GM23338 (cell line): Measurements from ENCODE around the gene G6PD. TPM values are rescaled to one million over a fixed set of nuclear protein-coding genes. Genes with fewer than 3 reads are reported as not detected.

Experiments
- ATAC-seq: fragments of 200-7000 bp; cut with Tn5 transposase; 3 replicates; pipeline ENCODE4 v1.9.1; 2020
- DNase-seq: peaks from one replicate; pipeline ENCODE4 v3.0.0-alpha.2; 2015; ENCODE audit warnings: low spot score
- H2AFZ ChIP-seq: fragments of 200-600 bp; sonication (generic); 2 replicates; pipeline ENCODE4 v1.8.0; 2016; ENCODE audit warnings: antibody characterized with exemption, mild to moderate bottlenecking, moderate library complexity
- H3F3A ChIP-seq: fragments of 200-600 bp; sonication (generic); replicated peaks from 2 replicates; pipeline ENCODE4 v1.8.0; 2017; ENCODE audit warnings: antibody characterized with exemption, mixed run types, low read depth
- H3K27ac ChIP-seq: fragments of 200-600 bp; sonication (generic); 2 replicates; pipeline ENCODE4 v1.6.1; 2016; ENCODE audit warnings: low read depth
- H3K27me3 ChIP-seq: fragments of 200-600 bp; sonication (generic); 2 replicates; pipeline ENCODE4 v1.8.0; 2016; ENCODE audit warnings: mild to moderate bottlenecking, mixed run types, moderate library complexity; ENCODE audit not compliant: insufficient read depth
- H3K36me3 ChIP-seq: fragments of 200-600 bp; sonication (generic); 2 replicates; pipeline ENCODE4 v1.8.0; 2016; ENCODE audit warnings: mild to moderate bottlenecking; ENCODE audit not compliant: insufficient read depth
- H3K4me1 ChIP-seq: fragments of 200-600 bp; sonication (generic); 2 replicates; pipeline ENCODE4 v1.8.0; 2016; ENCODE audit warnings: mild to moderate bottlenecking, moderate library complexity; ENCODE audit not compliant: insufficient read depth
- H3K4me2 ChIP-seq: fragments of 200-600 bp; sonication (generic); 2 replicates; pipeline ENCODE4 v1.7.1; 2017; ENCODE audit warnings: mixed run types
- H3K4me3 ChIP-seq: fragments of 200-600 bp; sonication (generic); 2 replicates; pipeline ENCODE4 v1.6.1; 2016; ENCODE audit warnings: mixed run types
- H3K79me2 ChIP-seq: fragments of 200-600 bp; sonication (generic); replicated peaks from 2 replicates; pipeline ENCODE4 v1.8.0; 2017; ENCODE audit warnings: mild to moderate bottlenecking; ENCODE audit not compliant: insufficient read depth
- H3K9me2 ChIP-seq: fragments of 200-600 bp; sonication (generic); 2 replicates; pipeline ENCODE4 v1.8.0; 2017; ENCODE audit not compliant: insufficient read depth
- H4K20me1 ChIP-seq: fragments of 200-600 bp; sonication (generic); replicated peaks from 2 replicates; pipeline ENCODE4 v1.8.0; 2017; ENCODE audit warnings: mild to moderate bottlenecking; ENCODE audit not compliant: insufficient read depth
- H3K27ac Mint-ChIP-seq: 2 replicates; pipeline ENCODE4 v1.8.0; 2020; ENCODE audit warnings: inconsistent platforms, mild to moderate bottlenecking, moderate library complexity, mixed read lengths
- H3K27me3 Mint-ChIP-seq: 3 replicates; pipeline ENCODE4 v1.8.0; 2022; ENCODE audit warnings: low read depth, mild to moderate bottlenecking, moderate library complexity, mixed read lengths, inconsistent platforms; ENCODE audit not compliant: insufficient read depth, poor library complexity
- H3K36me3 Mint-ChIP-seq: 3 replicates; pipeline ENCODE4 v1.8.0; 2021; ENCODE audit warnings: low read depth, mild to moderate bottlenecking, inconsistent platforms, moderate library complexity, mixed read lengths
- H3K4me1 Mint-ChIP-seq: 3 replicates; pipeline ENCODE4 v1.8.0; 2020; ENCODE audit warnings: mild to moderate bottlenecking, inconsistent platforms, mixed read lengths
- H3K4me3 Mint-ChIP-seq: 3 replicates; pipeline ENCODE4 v1.8.0; 2021; ENCODE audit warnings: moderate library complexity, mild to moderate bottlenecking, inconsistent platforms, mixed read lengths
- H3K9me3 Mint-ChIP-seq: 3 replicates; pipeline ENCODE4 v1.8.0; 2020; ENCODE audit warnings: moderate library complexity, mild to moderate bottlenecking, inconsistent platforms, mixed read lengths
- CREB1 ChIP-seq: fragments of 250-450 bp; sonication (Bioruptor Pico); IDR thresholded peaks from 2 replicates; pipeline ENCODE4 v1.5.0; 2020; ENCODE audit warnings: low read depth, mild to moderate bottlenecking, moderate library complexity
- CTCF ChIP-seq, 2 experiments: fragments of 200-600 bp in 1 of 2; sonication (generic) in 1 of 2; conservative IDR thresholded peaks; 2 replicates each; pipeline versions ENCODE4 v1.5.1 to v1.6.1; 2016 to 2017; ENCODE audit warnings: antibody characterized with exemption in 2 of 2, low read depth in 2 of 2, mild to moderate bottlenecking in 2 of 2, moderate library complexity in 1 of 2
- ETS1 ChIP-seq: IDR thresholded peaks from 2 replicates; pipeline ENCODE4 v1.6.1; 2016; ENCODE audit warnings: antibody characterized with exemption
- EZH2 ChIP-seq: fragments of 200-600 bp; sonication (generic); IDR thresholded peaks from one replicate; pipeline ENCODE4 v1.8.0; 2017; ENCODE audit warnings: antibody characterized with exemption, mild to moderate bottlenecking, low read depth; ENCODE audit not compliant: unreplicated experiment
- EZH2phosphoT487 ChIP-seq: fragments of 200-600 bp; sonication (generic); IDR thresholded peaks from one replicate; pipeline ENCODE4 v1.8.1; 2018; ENCODE audit warnings: antibody characterized with exemption; ENCODE audit not compliant: unreplicated experiment
- JUNB ChIP-seq: IDR thresholded peaks from one replicate; pipeline ENCODE4 v1.6.1; 2016; ENCODE audit warnings: antibody characterized with exemption; ENCODE audit not compliant: unreplicated experiment
- NANOG ChIP-seq: IDR thresholded peaks from 2 replicates; pipeline ENCODE4 v1.6.1; 2016; ENCODE audit warnings: antibody characterized with exemption, borderline replicate concordance
- POLR2AphosphoS5 ChIP-seq: IDR thresholded peaks from 2 replicates; pipeline ENCODE4 v1.6.1; 2016; ENCODE audit warnings: antibody characterized with exemption, low read depth
- REST ChIP-seq: IDR thresholded peaks from one replicate; pipeline ENCODE4 v1.6.1; 2018; ENCODE audit warnings: antibody characterized with exemption; ENCODE audit not compliant: unreplicated experiment
- STAT1 ChIP-seq: IDR thresholded peaks from one replicate; pipeline ENCODE4 v1.6.1; 2016; ENCODE audit warnings: antibody characterized with exemption; ENCODE audit not compliant: unreplicated experiment
- ZNF114 ChIP-seq: fragments of 250-450 bp; sonication (Bioruptor Pico); IDR thresholded peaks from 2 replicates; pipeline ENCODE4 v1.5.0; 2020; ENCODE audit warnings: mild to moderate bottlenecking, moderate library complexity
- ZNF331 ChIP-seq: fragments of 250-450 bp; sonication (Bioruptor Pico); IDR thresholded peaks from 2 replicates; pipeline ENCODE4 v1.5.0; 2020; ENCODE audit warnings: low read depth, mild to moderate bottlenecking, moderate library complexity
- ZNF462 ChIP-seq: fragments of 250-450 bp; sonication (Bioruptor Pico); IDR thresholded peaks from 2 replicates; pipeline ENCODE4 v1.5.0; 2020; ENCODE audit warnings: mild to moderate bottlenecking, moderate library complexity
- long read RNA-seq: library from polyadenylated mRNA; unstranded; transcript quantifications from one replicate; pipeline ENCODE4 v2.0.0, GENCODE V29; 2020; ENCODE audit not compliant: unreplicated experiment
- polyA plus RNA-seq: library from polyadenylated mRNA; unstranded; fragments of >200 nt; fragmentation: Nextera tagmentation; extraction: Ambion mirVana; gene quantifications from 2 replicates; pipeline ENCODE4 v1.2.1, GENCODE V29; 2016
- total RNA-seq: library from RNA; depleted of rRNA; stranded (reverse); fragments of >200 nt; shearing (Covaris generic); gene quantifications from 2 replicates; pipeline ENCODE4 v1.2.3, GENCODE V29; 2014; rRNA removed

The G6PD gene
- total RNA-seq (66.2 and 66.7 TPM in 2 replicates), polyA plus RNA-seq (14.3 and 14.4 TPM in 2 replicates)
- long read RNA-seq, partial matches to known transcripts: 0 of 1 reads
- long read RNA-seq, other reads (novel, unspliced or antisense): 0 of 1 reads

GRCh38 chrX:154546354-154547244 is at the start of gene G6PD:
Gene G6PD (minus strand): TSS chrX:154546846. CDS start chrX:154546155, 691 bp downstream.
- Histone ChIP-seq H3K4me3 (peak within 1 kb of the TSS; percentile 85), H3K79me2 (peaks cover 31% of the 10 kb centered on the region), H3K27me3 (no peaks in the 10 kb centered on the region), H3K4me2 (peak within 1 kb of the TSS; percentile 91), H3K36me3 (no peaks in the 10 kb centered on the region), H4K20me1 (no peaks in the 10 kb centered on the region), H3K9me2 (no peaks in the 10 kb centered on the region), H3K4me1 (no peaks in the 10 kb centered on the region), H2AFZ (no peak within 1 kb of the TSS), H3K27ac (peak within 1 kb of the TSS; percentile 88), H3F3A (0 out of 2 replicates have a peak, but pooled peaks cover 2% of the 10 kb centered on the region)
- Mint-ChIP-seq H3K4me1 (peaks cover 10% of the 10 kb centered on the region), H3K9me3 (no peaks in the 10 kb centered on the region), H3K27me3 (peaks cover 9% of the 10 kb centered on the region), H3K27ac (peak within 1 kb of the TSS; percentile 96), H3K36me3 (peaks cover 22% of the 10 kb centered on the region), H3K4me3 (peak within 1 kb of the TSS; percentile 89)
- ATAC-seq (peak; percentile 61), DNase-seq (peak; percentile 72)
- 0 out of 2 replicates have a peak, but pooled peaks have one; percentile 5 for TF ChIP-seq CREB1 (CRISPR knock-in tag)
- TF ChIP-seq EZH2phosphoT487: no peak
- no peak for TF ChIP-seq EZH2
- no peak for TF ChIP-seq CTCF (conservative IDR thresholded peaks at IDR 0.05; ENCODE audit: low read depth in 2 of 2)
- TF ChIP-seq ETS1: no peak
- no peak for TF ChIP-seq ZNF331 (CRISPR knock-in tag)
- TF ChIP-seq STAT1: no peak
- TF ChIP-seq ZNF462 (CRISPR knock-in tag): no peak
- TF ChIP-seq ZNF114: no peak
- TF ChIP-seq REST: no peak
- TF ChIP-seq POLR2AphosphoS5: peak; percentile 71
- no peak for TF ChIP-seq NANOG
- no peak for TF ChIP-seq JUNB
